ENCODE results near the gene CAPN1. TPM values are rescaled to one million over a fixed set of nuclear protein-coding genes. Genes with fewer than 3 reads are reported as not detected.

The CAPN1 gene
- polyA plus RNA-seq, 2 of the 4 experiments (the other 2 are of a cell fraction) = 63.7 to 93.1 TPM

DNA sequence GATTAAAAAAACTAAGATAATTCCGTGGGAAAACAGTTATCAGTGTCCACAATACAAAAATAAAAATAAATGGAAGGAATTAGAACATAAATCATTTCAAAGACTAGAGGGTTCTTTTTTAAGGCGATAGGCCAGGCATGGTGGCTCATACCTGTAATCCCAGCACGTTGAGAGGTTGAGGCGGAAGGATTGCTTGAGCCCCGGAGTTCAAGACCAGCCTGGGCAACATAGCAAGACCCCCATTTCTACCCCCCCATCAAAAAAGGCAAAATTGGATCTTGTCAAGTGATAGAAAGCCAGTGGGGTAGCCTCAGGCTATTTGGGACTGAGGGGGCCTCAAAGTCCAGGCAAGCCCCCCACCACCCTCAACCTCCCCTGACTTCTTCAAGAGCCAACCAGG is 59.4 kb downstream of the CAPN1 start (continued):
- TF ChIP-seq, protein P1, sequence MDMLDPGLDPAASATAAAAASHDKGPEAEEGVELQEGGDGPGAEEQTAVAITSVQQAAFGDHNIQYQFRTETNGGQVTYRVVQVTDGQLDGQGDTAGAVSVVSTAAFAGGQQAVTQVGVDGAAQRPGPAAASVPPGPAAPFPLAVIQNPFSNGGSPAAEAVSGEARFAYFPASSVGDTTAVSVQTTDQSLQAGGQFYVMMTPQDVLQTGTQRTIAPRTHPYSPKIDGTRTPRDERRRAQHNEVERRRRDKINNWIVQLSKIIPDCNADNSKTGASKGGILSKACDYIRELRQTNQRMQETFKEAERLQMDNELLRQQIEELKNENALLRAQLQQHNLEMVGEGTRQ (IDR thresholded peaks at IDR 0.05) = no peak
- TF ChIP-seq JUNB (IDR thresholded peaks at IDR 0.05) = no peak
- no peak for TF ChIP-seq CHD2 (IDR thresholded peaks at IDR 0.05; ENCODE audit: low read length, partially characterized antibody)
- no peak for TF ChIP-seq NR3C1 (IDR thresholded peaks at IDR 0.05)
- TF ChIP-seq, protein P2, sequence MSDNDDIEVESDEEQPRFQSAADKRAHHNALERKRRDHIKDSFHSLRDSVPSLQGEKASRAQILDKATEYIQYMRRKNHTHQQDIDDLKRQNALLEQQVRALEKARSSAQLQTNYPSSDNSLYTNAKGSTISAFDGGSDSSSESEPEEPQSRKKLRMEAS (IDR thresholded peaks at IDR 0.05) = no peak

DNA sequence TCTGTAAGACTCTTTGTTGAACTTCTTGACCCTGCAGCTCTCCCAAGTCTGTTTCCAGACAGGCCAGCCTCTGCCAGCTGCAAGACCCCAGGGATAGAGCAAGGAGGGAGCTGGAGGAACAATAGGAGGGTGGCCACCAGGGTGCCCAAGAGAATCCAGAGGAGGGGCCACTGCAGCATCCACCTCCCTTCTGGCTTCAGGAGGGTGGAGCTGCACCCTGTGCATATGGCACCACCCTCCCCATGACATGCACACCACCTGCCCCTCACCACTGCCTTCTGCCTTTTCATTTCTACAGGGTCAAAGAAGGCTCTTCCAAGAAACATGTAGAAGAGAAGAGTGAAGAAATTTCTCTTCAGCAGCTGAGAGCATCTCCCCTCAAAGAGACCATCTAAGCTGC is 60.0 kb downstream of the CAPN1 start:
- no peak for FAIRE-seq

DNA sequence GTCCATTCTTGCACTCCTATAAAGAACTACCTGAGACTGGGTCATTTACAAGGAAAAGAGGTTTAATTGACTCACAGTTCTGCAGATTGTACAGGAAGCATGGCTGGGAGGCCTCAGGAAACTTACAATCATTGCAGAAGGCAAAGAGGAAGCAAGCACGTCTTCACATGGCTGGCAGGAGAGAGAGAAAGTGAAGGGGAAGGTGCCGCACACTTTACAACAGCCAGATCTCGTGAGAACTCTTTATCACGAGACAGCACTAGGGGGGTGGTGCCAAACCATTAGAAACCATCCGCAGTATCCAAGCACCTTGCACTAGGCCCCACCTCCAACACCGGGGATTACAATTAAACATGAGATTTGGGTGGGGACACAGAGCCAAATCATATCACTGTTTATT is 60.7 kb downstream of the CAPN1 start:
- no peak for FAIRE-seq
- Histone ChIP-seq H3K4me2 (no peak overlapping the region), H3K4me1 (no peaks in the 10 kb centered on the region), H3K4me3 (no peak overlapping the region), H3K9me3 (no peaks in the 10 kb centered on the region; the same call in 2 of the 3 replicates), H3K27ac (no peak overlapping the region)
- no peak for DNase-seq (ENCODE audit: low read depth in 1 of 2, low spot score in 1 of 2)
- no peak for ATAC-seq
- ChIA-PET CTCF (interaction anchor here (1.2 to 76.3 kb wide), 2 partner anchors 21 to 73 kb away, joined by 3 to 3090 read pairs; partner anchors contain the start of genes CDC42EP2, DPF2 and TIGD3), POLR2A (no interaction called here)
- TF ChIP-seq, protein P3, sequence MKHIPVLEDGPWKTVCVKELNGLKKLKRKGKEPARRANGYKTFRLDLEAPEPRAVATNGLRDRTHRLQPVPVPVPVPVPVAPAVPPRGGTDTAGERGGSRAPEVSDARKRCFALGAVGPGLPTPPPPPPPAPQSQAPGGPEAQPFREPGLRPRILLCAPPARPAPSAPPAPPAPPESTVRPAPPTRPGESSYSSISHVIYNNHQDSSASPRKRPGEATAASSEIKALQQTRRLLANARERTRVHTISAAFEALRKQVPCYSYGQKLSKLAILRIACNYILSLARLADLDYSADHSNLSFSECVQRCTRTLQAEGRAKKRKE (CRISPR knock-in tag; IDR thresholded peaks at IDR 0.05; ENCODE audit: low read depth) = no peak
- TF ChIP-seq RCOR1 (IDR thresholded peaks at IDR 0.05; ENCODE audit: low read depth, low read length) = no peak
- no peak for TF ChIP-seq KDM1A (IDR thresholded peaks at IDR 0.05; ENCODE audit: low read depth)
- no peak for TF ChIP-seq POLR2AphosphoS2 (conservative IDR thresholded peaks at IDR 0.05; ENCODE audit: low read length)
- no peak for TF ChIP-seq MAFK (IDR thresholded peaks at IDR 0.05; ENCODE audit: partially characterized antibody)
- TF ChIP-seq, protein P4, sequence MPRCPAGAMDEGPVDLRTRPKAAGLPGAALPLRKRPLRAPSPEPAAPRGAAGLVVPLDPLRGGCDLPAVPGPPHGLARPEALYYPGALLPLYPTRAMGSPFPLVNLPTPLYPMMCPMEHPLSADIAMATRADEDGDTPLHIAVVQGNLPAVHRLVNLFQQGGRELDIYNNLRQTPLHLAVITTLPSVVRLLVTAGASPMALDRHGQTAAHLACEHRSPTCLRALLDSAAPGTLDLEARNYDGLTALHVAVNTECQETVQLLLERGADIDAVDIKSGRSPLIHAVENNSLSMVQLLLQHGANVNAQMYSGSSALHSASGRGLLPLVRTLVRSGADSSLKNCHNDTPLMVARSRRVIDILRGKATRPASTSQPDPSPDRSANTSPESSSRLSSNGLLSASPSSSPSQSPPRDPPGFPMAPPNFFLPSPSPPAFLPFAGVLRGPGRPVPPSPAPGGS (IDR thresholded peaks at IDR 0.05) = no peak
- TF ChIP-seq PHF8 (IDR thresholded peaks at IDR 0.05; ENCODE audit: borderline replicate concordance, low read depth) = no peak
- no peak for TF ChIP-seq ZNF302 (CRISPR knock-in tag; IDR thresholded peaks at IDR 0.05)
- no peak for TF ChIP-seq RFX5 (IDR thresholded peaks at IDR 0.05)
- TF ChIP-seq HOXB5 (CRISPR knock-in tag; IDR thresholded peaks at IDR 0.05) = no peak
- TF ChIP-seq ESRRA (IDR thresholded peaks at IDR 0.05; ENCODE audit: borderline replicate concordance, low read length) = no peak
- no peak for TF ChIP-seq HDAC2 (IDR thresholded peaks at IDR 0.05)
- TF ChIP-seq KDM5A (IDR thresholded peaks at IDR 0.05) = no peak
- TF ChIP-seq, protein P2 (IDR thresholded peaks at IDR 0.05) = no peak
- TF ChIP-seq POLR2A (IDR thresholded peaks at IDR 0.05; ENCODE audit: low read length) = no peak
- 74% methylated on average over 6 of the region's 6 CpGs for WGBS (ENCODE audit: missing lambda C conversion rate)

More for the DNA sequence above, 60.0 kb downstream of the CAPN1 start:
- H3K4me3 ChIP-seq = no peak overlapping the region
- CTCF ChIA-PET = no interaction called here
- H3K4me2 ChIP-seq = no peak overlapping the region
- no peak overlapping the region for H3K27ac ChIP-seq
- H3K4me1 ChIP-seq = no peaks in the 10 kb centered on the region
- ATAC-seq = no peak
- TF ChIP-seq HOXB5 (CRISPR knock-in tag; IDR thresholded peaks at IDR 0.05) (no peak), ZSCAN20 (CRISPR knock-in tag; IDR thresholded peaks at IDR 0.05) (no peak), RARB (CRISPR knock-in tag; IDR thresholded peaks at IDR 0.05) (no peak), EP300 (IDR thresholded peaks at IDR 0.05) (no peak), RAD21 (conservative IDR thresholded peaks at IDR 0.05 in 1 of 2, IDR thresholded peaks at IDR 0.05 in 1 of 2) (no peak)
- TF ChIP-seq, protein P5, sequence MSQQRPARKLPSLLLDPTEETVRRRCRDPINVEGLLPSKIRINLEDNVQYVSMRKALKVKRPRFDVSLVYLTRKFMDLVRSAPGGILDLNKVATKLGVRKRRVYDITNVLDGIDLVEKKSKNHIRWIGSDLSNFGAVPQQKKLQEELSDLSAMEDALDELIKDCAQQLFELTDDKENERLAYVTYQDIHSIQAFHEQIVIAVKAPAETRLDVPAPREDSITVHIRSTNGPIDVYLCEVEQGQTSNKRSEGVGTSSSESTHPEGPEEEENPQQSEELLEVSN (IDR thresholded peaks at IDR 0.05; ENCODE audit: borderline replicate concordance, low read depth) = no peak
- no peaks in the 10 kb centered on the region; the same call in 2 of the 3 replicates for H3K9me3 ChIP-seq
- POLR2A ChIA-PET = interaction anchor here (0.6 kb wide), 1 partner anchor 266 kb away, joined by 4 read pairs; no protein-coding TSS in a partner anchor
- DNase-seq (ENCODE audit: low read depth in 1 of 2, low spot score in 1 of 2) = no peak

Data from A549 (cell line).